NCI-H187 (cell line): ENCODE data around the gene ARMC9.
"Not testable (repeated sequence)": the region's sequence is repeated elsewhere in the genome, so short reads cannot be mapped to it uniquely, and the experiment has no call there.

ENCODE experiments used
- DNase-seq, 2 experiments: peaks; one replicate each; lab custom pipeline; 2025; lab: John Stamatoyannopoulos, UW

ARMC9 gene

GRCh38 chr2:231362555-231363184 is 164.2 kb downstream of the ARMC9 start:
- no peak for DNase-seq

- DNase-seq, result no peak
Measured at GRCh38 chr2:231364061-231364460, 165.6 kb downstream of the ARMC9 start.

DNA sequence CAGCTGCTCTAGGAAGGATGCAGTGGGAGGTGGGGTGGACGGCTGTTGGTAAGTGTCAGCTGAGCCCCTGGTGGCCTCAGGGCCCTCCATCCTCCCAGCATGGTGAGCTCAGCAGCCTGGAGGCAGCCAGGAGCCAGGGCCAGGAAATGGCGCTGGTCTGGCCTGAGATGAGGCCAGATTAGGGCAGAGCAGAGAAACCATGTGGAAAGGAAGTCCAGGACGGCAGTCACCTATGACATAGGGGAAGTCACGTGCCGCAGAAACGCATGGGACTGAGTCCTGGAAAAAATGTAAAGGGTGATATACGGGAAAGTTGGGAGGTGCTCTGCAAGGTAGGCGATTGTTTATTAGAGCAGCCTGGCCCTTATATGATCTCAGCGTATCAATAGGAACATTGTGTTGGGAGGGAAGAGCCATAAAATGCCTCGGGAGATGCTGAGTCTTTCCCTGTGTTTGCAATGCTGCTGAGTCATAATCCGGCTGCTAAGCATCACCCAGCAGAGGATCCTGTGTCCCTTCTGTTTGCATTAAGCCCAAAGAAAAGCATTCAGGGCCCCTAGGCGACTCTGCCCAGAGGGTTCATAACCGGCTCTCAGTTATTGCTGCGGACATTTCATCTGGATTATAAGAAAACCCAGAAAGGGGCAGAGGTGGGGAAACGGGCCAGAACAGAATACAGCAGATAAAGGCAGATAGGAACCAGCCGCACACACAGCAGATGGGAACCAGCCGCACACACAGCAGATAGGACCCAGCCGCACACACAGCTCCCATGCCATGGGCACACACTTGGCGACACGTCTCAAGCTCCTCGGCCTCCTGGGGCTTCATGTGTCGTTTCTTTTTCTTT is 166.8 kb downstream of the ARMC9 start:
- DNase-seq, result no peak

GRCh38 chr2:231367178-231367577 is 168.7 kb downstream of the ARMC9 start:
- DNase-seq, result no peak

DNA sequence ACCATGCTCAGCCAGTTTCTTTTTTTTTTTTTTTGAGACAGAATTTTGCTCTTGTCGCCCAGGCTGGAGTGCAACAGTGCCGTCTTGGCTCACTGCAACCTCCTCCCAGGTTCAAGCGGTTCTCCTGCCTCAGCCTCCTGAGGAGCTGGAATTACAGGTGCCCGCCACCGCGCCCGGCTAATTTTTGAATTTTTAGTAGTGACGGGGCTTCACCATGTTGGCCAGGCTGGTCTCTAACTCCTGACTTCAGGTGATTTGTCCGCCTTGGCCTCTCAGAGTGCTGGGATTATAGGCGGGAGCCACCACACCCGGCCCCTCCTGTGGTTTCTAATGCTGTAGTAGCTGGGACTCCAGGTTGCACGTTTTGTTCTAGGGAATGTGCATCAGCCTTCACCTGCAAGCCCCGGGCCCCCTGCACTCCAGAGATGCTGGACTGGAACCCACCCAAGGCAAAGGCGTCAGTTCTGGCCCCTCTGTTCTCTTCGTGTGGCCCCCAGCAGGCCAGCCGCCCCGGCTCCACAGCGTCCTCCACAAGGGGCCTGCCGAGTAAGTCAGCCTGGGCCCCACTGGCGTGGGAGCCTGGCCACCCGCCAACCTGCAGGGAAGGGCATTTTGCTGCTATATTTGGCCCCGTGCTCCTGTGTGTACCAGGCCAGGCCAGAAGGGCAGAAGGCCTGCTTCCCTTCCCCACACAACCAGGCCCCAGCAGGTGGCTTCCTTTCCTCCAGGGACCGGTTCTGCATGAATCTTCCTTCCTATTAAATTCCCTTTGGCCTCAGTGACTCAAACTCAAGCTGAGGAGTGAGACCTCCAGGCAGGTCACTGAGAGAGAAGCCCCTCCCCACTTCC is 171.4 kb downstream of the ARMC9 start:
- no peak for DNase-seq

DNA sequence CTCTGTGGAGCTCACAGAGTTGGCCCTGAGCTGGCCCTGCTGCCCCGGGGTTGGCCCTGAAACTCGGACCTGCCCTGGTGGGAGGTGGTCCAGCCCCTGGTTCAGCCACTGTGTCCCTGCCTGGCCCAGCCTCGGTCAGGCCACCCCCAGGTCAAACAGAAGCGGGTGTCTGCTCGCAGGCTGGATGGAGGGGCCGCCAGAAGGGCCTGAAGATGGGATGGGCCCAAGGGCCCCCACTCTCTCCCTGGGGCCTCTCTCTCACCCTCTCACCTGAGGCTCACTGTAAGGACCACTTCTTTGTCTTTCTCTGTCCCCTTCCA is 172.0 kb downstream of the ARMC9 start:
- no peak for DNase-seq

DNA sequence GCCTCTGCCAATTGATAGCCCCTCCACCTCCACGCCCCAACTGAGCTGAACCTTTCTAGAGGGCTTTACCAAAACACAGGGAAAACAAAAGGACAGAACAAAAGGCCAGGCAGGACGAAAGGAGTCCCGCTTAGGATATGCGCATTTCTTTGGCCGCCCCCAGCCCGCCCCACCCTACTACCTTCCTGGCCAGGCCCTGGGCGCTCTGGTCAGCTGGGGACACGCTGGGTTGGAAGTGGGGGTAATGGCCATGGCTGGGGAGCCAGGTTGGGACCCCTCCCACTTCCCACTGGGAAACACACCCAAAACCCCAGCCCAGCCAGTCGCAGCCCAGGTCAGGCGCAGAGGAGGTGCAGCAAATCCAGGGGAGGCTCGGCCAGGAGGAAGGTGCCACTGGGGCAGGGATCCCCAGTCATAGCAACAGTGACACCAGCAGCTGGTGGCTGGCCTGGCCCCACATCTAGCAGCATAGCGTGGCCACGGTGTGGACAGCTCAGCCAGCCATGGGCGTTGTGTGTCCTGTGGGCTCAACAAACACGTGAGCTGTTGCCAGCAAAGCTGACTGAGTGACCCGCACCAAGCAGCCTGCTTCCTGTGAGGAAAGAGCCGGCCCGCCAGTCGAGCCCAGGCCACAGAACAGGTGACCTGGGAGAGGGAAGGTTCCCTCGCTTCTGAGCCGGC is 172.5 kb downstream of the ARMC9 start:
- DNase-seq, result no peak

GRCh38 chr2:231371430-231372054 is 173.1 kb downstream of the ARMC9 start:
- DNase-seq, result no peak

- no peak for DNase-seq
Measured at GRCh38 chr2:231372326-231372725, 173.9 kb downstream of the ARMC9 start.

DNA sequence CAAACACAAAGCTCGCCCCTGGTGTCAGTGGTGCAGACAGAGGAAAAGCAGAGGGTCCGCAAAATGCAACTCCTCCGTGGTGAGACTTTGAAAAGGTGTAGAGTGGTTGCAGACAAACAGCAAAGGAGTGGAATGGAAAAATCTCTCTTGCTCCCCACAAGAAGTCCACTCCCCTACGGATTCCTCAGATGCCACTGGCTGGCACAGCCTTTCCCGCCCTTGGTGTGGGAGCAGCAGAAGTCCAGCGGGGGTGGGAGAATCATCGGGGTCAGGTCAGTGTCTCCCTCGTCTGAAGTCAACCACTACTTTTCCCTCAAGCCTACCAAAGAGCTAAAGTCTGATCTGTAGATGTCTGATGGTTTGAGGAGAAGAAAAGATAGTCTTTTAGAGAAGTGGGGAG is 174.8 kb downstream of the ARMC9 start:
- no peak for DNase-seq

DNA sequence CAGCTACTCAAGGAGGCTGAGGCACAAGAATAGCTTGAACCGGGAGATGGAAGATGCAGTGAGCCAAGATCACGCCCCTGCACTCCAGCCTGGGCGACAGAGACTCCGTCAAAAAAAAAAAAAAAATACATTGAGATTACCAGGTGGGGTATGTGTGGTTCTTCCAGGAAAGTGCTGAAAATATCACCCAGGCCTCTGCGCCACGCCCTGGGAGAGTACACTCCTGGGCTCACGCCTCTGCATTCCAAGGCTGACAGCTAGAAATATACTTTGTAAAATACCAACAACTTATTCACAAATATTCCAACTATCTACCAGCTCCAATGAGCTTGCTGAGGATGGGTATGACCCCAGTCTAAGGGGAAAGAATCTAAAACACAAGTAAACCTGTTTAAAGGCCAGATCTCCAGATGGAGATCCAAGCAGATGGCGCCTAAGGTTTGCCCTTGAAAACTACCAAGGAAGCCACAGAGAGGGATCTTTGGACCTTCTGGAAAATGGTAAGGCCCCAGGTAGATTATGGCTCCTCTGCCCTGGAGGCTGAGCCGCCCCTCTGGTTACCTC is 175.4 kb downstream of the ARMC9 start:
- no peak for DNase-seq

DNA sequence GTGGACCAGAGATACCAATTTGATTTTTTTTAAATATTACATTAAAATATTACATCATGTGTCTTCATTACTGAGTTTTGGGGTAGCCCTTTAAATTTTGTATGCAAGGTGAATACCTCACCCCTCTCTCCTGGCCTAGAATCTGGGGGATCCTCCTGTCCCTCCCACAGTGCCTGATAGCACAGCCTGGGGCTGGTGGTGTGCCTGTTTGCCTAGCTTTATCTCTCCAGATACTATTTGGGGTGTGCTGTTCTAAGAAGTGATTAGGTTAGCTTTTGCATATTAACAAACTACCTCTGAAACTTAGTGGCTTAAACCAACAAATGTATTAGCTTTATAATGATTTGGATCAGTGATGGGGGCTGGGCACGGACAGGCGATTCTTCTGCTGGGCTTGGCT is 176.3 kb downstream of the ARMC9 start:
- no peak for DNase-seq

DNA sequence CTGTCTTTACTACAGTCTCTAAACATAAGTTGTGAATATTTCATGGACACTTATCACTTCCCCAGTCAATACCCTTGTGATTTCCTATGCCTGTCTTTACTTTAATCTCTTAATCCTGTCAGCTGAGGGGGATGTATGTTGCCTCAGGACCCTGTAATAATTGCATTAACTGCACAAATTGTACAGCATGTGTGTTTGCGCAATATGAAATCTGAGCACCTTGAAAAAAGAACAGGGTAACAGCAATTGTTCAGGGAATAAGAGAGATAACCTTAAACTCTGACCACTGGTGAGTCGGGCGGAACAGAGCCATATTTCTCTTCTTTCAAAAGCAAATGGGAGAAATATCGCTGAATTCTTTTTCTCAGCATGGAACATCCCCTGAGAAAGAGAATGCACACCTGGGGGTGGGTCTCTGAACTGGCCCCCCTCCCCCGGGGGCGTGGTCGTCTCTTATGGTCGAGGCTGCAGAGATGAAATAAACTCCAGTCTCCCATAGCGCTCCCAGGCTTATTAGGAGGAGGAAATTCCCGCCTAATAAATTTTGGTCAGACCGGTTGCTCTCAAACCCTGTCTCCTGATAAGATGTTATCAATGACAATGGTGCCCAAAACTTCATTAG is 177.7 kb downstream of the ARMC9 start:
- not testable (repeated sequence) for DNase-seq

- no peak for DNase-seq
Measured at GRCh38 chr2:231376857-231377256, 178.4 kb downstream of the ARMC9 start.

GRCh38 chr2:231378026-231378722 is 179.7 kb downstream of the ARMC9 start:
- no peak for DNase-seq

DNA sequence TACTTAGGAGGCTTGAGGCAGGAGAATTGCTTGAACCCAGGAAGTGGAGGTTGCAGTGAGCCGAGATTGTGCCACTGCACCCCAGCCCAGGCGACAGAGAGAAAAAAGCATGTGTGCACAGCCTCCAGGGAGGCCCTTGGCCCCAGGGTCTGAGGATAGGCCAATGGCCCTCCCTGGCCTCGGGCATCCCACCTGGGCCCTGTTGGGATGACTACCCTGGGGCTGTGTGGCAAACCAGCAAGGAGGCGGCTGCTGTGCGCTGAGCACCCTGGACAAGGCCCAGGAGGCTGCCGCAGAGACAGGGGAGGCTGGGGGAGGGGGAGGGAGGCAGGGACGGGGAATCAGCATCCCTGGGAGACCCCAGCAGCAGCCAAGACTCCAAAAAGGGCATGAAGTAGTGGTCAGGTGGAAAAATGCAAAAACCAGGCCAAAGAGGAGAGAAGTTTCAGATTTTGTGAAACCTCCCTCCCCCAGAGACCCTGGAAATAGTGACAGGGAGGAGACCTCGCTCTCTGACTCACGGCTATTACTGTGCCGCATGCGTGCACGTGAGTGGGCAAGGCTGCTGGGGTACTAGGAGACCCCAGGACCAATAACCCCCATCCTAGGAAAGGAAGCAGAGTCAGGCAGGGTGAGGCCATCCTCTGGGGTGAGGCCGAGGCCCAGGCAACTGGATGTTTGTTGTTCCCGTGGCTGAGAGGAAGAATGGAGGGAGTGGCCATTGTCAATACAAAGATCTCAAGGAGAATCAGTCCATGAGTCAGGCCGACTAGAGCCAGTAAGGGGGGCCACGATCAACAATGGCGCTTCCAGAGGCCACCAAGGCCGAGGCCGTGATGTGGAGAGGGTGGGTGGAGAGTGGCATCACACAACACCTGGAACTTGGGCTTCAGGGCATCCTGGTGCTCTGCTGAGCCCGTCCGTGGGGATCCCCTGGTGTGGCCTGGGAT is 181.1 kb downstream of the ARMC9 start:
- no peak for DNase-seq

GRCh38 chr2:231380307-231380706 is 181.9 kb downstream of the ARMC9 start:
- DNase-seq, result no peak

- no peak for DNase-seq
Measured at GRCh38 chr2:231380991-231381847, 182.8 kb downstream of the ARMC9 start.
